GM21528 (cell line): ENCODE results near the gene CEACAM8.
"Not testable (repeated sequence)": the region's sequence is repeated elsewhere in the genome, so short reads cannot be mapped to it uniquely, and the experiment has no call there.

Source experiments
- ATAC-seq: cut with Tn5 transposase; IDR thresholded peaks from one replicate; pipeline ENCODE4 v1.9.1; 2021; ENCODE audit warnings: mild to moderate bottlenecking, moderate library complexity; ENCODE audit not compliant: unreplicated experiment, low FRiP score

The CEACAM8 gene

DNA sequence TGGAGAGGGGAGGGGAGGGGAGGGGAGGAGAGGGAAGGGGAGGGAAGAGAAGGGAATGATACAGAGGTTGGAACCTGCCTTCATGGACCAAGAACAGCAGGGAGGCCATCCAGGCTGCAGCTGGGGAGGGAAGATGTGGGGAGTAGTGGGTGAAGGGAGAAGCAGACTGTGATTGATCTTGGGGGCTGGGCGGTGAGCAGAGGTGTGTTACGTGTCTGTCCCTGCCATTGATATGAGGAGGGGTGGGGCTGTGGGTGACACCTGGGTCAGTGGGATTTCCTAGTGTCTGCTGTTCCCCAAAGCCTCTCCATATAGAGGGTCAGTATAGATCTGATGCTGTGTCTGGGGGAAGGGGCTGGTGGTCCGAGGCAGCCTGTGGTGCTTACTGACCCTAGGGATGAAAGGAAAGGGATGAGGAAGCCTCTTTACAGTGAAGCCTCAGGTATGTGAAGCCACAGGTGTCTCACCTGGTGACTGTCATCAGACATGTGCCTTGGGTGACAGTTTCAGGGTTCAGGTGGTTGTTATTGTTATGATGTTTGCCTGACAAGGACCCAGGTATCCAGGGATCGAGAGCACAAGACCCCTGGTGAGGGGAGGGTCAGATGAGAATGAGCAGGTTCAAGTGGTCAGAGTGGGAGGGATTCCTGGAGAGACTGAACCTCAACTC lies 47.8 kb downstream of the CEACAM8 start:
- ATAC-seq = no peak

DNA sequence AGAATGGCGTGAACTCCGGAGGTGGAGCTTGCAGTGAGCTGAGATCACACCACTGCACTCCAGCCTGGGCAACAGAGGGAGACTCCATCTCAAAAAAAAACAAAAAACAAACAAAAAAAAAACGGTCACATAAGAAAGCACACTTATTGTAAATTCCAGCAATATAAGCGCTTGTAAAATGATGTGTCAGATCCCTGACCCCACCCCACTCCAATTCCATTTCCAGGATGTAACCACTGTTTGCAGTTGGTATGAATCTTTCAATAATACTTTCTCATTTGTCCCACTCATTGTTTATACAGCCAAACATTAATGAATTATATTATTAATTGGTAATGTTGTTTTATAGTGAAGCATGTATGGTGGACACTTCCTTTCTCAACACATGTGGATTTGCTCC lies 50.6 kb downstream of the CEACAM8 start:
- no peak for ATAC-seq

DNA sequence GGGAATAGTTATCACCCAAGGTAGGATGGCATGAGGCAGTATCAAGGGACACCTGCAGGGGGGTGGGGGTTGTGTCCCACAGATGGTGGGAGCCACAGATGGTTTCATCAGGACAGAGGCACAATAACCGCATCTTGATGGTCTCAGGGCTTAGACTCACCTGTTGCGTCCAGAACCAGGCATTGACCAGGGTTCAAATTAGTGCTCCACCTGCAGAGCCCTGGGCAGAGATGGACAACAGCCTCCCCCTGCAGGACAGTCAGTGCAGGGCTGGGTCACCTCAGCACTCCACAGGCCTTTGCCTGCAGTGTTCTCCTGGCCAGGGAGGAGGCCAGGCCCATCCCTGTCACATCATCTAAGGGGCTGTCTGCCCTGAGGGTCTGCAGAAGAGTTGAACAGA lies 51.9 kb downstream of the CEACAM8 start:
- no peak for ATAC-seq

DNA sequence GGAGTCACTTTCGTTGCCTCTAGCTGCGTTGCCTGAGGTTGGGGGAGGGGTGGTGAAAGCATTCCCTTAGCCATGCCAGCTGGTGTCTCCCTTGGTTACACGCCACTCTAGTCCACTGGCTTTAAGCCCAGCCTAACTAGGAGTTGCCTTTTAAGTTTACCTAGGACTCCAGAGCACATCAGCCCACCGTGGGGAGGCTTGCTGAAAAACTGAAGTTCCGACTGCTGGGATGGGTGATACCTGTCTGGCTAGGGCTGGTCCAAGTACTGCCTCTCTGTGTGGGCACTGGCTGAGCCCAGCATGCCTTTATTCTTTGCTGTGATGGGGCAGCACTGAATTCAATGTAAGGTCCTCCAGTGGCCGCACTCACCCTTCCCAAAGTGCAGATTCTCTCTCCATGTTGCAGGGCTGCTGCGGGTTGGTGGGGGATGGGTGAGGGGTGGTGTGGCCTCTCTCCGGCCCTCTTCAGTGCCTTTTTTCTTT lies 54.6 kb downstream of the CEACAM8 start:
- no peak for ATAC-seq

DNA sequence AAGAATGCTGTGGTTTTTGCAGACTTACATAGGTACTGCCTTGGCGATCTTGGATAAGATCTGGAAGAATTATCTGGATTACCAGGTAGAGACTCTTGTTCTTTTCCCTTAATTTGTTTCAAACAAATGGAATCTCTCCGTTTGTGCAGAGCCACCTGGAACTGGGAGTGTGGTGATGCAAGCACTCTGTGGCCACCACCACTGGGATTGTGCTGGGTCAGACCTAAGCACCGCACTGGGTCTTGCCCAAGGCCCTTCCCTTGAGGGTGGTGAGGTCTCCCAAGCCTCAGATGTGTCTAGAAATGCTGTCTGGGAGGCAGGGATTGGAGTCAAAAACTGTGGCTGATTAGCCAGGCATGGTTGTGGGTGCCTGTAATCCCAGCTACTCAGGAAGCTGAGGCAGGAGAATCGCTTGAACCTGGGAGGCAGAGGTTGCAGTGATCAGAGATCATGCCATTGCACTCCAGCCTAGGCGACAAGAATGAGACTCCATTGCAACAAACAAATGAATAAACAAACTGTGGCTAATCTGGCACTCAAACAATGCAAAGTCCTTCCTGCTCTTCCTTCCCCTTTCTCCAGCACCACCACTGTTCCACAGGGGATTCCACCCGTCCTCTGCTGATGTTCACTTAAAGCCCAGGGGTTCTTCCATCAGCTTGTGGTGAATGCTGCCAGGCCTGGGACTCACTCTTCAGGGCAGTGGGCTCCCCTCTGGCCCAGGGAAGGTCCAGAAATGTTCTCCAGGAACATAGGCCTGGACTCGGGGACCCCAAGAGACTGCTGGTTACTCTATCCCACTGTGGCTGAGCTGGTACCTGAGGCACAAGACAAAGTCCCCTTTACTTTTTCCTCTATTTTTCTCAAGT lies 55.6 kb downstream of the CEACAM8 start:
- ATAC-seq = no peak

DNA sequence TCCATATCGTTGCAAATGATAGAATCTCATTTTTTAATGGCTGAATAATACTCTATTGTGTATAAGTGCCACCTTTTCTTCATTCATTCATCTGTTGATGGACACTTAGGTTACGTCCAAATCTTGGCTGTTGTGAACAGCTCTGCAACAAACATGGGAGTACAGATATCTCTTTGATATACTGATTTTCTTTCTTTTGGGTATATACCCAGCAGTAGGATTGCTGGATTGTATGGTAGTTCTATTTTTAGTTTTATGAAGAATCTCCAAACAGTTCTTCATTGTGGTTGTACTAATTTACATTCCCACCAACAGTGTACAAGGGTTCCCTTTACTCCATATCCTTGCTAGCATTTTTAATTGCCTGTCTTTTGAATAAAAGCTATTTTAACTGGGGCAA lies 59.4 kb downstream of the CEACAM8 start:
- ATAC-seq = not testable (repeated sequence)

- no peak for ATAC-seq
Observed at GRCh38 chr19:42534391-42534790, 60.3 kb downstream of the CEACAM8 start.

GRCh38 chr19:42532891-42533290 lies 61.8 kb downstream of the CEACAM8 start:
- no peak for ATAC-seq

- no peak for ATAC-seq
Observed at GRCh38 chr19:42531313-42531712, 63.4 kb downstream of the CEACAM8 start.
